HG03039 (cell line): ENCODE data around the gene EXD3.

ENCODE experiments used
- ATAC-seq: cut with Tn5 transposase; IDR thresholded peaks from one replicate; pipeline ENCODE4 v1.9.1; 2021; ENCODE audit warnings: mild to moderate bottlenecking, moderate library complexity; ENCODE audit not compliant: unreplicated experiment

The EXD3 gene

DNA sequence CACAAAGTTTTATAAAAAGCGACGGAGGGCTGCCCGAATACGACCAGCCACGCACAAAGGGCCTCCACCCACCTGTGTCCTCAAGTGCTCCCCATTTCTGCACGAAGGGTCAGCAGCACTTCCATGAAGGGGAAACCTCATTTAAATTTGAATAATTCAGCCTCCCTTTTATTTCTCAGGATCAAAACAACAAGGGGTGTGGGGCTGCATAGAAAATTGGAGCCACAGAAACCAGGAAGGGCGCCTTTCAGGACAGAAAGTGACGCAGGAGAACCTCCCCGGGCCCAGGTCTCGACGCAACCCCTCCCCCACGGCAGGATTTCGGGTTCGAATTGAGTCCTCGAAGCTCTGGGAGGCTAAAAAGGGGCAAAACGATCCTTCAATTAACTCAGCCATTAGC, 123.0 kb downstream of the EXD3 start:
- no peak for ATAC-seq

DNA sequence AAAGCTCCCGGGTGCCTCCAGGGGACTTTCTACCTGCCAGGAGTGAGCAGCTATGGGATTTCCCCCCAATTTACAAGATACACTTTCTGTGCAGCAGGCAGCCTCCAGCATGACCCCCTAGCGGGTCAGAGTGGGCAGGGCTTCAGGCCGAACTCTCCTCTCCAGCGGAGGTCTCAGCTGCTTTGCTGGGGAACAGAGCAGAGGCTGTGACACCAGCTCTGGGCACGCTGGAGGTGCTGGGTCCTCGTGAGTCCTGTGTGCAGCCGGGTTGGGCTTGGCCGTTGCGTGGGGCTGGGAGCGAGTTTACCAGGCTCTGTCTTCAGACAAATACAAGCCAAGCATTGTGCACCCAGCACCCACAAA, 123.8 kb downstream of the EXD3 start:
- no peak for ATAC-seq

DNA sequence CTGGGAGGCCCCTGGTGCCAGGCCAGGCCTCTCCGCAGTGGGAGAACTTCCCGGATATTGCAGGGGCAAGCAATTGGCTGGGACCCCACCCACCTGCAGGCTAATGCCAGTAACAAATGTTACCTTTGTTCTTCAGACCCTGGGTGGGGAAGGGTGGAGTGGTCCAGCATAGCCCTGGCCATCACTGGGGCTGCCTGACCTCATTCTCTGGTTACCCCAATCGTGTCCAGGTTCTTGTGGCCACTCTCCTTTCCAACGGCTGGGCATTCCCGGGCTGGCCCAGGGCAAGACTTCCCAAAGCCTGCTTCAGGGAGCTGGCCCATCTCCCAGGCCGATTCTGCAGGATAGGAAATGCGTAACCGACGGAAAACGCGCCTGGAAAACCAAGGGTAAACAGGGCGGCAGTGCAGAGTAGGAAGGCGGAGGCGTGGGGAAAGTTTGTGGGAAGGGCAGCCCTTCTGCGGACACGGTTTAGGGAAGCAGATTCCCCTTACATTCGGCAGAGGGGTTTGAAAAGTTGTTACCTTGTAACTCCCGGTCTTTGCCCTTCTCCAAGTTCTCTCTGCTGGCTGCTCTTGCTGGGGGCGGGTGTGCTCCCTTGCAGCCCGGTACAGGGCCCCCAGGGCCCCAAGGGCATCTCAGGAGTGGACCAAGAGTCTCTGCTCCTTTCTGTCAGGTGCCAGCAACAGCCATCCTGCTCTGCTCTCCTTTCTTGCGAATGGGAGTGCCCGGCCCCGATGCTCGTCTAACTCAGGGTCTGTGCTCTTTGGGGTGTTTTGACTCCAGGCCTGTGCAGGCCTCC, 124.4 kb downstream of the EXD3 start:
- ATAC-seq = no peak

DNA sequence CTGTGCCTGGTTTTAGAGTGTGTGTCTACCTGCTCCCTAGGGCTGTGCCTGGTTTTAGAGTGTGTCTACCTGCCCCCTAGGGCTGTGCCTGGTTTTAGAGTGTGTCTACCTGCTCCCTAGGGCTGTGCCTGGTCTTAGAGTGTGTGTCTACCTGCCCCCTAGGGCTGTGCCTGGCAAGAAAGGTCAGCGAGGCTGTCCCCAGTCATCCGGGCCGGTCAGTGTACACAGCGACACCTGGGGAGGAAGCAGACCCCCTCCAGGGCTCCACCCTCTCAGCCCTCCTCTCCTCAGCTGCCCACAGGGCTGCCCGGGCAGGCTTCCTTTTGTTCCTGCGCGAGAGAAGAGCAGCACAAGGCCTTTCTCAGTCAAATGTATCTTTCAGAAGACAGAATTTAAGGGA, 125.0 kb downstream of the EXD3 start:
- ATAC-seq = no peak

DNA sequence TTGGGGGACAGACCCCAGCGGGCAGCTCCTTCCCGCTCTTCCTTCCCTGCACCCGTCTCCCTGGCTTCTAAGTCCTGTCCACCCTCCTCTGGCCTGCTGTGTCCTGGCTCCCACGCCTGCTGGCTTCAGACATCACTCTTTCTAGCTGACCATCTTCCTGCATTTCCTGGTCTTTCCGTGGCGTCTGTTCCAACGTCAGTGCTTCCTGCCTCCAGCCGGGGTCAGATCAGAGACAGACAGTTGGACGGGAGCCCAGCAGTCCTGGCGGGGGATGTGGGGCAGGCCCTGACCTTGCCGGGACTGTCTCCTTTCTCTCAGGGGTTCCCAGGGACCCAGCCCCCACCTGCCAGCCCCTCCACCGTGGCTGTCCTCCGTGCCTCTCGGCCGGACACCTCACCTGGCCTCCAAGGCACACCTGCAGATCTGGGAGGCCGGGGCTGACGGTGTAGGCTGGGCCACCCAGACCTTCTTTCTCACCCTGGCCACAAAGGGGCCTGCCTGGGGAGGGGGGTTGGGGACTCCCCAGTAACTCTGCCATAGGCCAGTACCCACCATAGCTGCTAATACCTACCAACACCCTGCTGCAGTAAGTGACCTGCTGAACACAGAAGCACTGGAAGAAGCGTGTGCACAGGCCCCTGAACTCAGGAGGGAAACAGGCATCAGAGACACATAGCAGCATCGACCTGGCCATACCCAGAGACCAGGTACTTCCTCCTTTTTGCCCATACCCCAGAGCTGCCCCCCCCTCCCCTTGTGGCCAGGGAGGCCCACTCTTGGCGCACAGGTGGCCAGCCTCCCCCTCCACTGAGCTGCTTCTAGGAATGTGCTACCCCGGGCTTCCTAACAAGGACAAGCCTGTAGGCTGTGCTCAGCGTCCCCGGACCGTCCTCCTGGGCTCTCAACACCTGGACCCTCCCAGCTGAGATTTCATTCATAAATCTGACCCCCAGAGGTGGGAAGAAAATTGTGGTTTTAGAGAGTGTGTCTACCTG, 126.0 kb downstream of the EXD3 start:
- ATAC-seq = no peak

DNA sequence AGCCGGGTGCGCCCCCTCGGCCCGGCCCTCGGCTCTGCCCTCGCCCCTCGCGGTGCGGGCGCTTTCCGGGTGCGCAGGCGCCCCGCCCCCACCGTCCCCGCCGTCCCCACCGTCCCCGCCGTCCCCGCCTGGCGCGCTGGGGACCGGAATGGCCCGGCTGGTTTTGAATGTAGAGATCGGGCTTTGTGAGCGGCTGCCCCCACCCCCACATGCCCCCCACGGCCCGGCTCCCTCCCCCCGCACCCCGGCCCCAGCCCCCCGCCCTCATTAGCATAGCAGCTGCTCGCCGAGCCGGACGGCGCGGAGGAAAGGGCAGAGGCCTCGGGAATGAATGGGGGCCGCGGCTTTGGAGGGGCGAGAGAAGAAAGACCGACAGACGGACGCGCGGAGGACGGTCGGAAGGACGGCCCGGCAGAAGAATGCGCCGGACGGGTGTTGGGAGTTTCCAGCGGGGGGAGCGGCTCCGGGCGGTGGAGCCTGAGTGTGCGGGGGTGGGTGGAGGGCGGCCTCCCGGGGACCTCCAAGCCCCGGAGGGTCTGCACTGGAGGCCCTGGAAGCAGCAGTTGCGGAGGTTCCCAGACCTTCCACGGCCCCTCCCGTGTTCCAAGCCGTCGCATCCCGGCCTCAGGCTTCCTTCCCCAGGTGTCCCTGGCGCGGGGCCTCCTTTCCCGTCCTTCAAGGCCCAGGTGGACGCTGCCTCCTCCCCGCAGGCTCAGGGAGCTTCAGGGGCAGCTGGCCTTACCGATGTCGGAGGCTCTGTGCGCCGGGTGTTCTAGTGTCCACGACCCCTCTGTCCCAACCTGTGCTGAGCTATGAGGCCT, 126.9 kb downstream of the EXD3 start:
- ATAC-seq = no peak

DNA sequence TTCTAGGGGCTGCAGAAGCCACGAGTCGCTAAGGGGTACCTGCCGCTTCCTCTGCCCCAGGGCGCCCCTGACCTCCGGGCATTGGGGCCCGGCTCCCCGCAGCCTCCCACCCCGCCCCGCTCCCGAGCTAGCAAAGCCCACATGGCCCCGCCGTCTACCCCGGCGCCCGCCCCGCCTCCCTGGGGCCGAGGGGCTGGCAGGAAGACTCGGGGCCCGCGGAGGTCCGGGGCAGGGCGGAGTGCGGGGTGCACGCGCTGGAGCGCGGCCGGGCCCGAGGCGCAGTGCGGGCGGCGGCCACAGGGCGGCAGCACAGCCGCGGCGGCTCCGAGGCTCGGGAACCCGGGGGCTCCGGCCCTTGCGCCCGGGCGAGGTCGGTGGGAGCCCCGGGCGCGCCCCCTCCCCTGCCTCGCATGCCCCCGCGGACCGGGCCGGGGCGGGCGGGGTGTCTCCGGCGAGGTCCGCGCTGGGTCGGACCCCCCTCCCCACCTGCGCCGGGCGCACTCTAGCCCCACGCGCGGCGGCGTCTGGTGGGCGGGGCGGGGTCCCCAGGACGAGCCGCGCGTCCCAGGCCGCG, 127.6 kb downstream of the EXD3 start:
- no peak for ATAC-seq

DNA sequence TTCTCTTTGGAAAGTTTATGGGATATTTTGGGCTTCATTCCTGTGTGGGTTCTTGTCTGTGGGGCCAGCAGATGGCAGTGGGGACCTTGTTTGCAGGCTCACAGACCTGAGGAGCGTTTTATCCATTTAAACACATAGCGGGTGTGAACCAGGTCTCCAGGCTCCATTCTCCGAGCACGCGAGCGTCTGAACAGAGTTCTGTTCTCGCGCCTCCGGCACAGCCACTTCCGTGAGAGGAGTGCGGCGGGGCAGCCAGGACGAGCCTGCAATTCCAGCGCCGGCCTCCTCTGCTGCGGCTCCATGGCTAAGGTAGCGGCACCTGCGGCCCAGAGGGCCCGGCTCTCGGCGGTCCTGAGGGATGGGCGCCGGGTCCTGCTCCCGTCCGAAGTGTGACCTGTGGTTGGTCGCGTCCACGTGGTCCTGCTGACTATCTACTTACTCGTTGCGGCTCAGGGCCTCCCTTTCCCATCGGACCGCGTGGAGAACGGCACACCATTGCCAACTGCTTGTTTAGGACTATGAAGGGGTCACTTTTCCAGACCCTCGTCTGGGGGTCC, 128.2 kb downstream of the EXD3 start:
- no peak for ATAC-seq

DNA sequence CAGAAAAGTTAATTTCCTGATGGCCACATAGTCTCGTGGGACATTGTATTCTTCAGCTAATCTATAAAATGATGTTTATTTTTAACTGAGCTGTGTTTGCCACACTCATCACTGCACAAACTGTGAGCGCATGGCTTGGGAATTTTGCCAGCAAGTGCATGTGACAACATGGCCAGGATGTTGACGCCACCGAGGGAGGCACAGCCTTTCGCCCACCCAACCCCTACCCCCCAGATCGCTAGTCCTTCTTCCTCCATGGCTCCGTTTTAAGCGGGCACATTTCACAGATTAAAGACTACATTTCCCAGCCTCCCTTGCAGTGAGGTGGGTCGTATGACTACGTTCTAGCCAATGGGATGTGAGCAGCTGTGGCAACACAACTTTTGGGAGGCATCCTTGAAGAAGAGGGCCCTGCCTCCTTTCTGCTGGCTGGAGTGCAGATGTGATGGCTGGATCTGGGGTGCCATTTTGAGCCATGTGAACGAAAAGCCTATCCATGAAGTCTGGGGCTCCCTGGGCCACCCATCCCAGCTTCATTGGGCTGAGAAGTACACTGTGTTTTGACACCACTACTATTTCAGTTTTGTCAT, 128.8 kb downstream of the EXD3 start:
- ATAC-seq = no peak

DNA sequence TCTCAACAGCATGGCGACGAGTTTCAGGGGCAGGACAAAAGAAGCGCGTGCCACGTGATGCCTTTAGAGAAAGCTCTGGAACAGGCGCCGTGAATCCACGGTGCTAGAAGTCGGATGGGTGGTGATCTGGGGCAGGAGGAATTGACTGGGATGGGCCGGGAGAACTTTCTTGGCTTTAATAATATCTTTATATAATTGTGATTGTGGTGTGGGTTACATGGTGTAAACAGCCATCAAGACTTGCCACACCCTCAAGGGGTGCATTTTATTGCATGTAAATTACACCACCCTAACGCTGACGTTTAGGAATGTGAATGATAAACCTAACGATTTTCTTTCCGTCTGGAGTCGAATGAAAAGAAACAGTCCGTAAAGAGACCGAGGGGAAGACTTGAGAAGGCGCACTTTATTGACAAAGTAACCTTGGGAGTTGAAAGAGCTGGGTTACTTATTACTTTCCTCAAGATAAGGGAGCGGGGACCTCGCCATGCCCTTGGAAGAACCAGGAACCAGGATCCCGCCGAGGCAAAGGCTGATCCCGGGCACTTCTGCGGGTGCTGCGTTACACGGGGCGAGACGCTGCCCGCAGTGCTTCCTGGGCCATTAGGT, 129.4 kb downstream of the EXD3 start:
- ATAC-seq = no peak

DNA sequence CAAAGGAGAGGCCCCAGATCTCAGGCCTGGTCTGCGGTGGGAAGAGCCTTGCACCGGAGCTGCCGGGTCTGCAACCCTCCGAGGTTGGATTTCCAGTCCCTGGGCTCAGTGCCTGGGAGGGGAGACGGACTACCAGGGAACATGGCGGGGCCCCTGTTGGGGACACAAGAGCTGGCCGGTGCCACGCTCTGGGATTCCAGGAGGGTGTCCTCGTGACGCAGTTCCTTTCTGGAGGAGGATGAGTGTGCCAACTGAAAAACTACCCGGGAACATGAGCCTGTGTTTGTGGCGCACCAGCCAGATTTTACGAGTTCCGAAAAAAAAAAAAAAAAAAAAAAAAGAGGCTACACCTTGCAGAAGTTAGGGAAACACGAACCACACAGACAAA, 129.9 kb downstream of the EXD3 start:
- ATAC-seq = no peak

DNA sequence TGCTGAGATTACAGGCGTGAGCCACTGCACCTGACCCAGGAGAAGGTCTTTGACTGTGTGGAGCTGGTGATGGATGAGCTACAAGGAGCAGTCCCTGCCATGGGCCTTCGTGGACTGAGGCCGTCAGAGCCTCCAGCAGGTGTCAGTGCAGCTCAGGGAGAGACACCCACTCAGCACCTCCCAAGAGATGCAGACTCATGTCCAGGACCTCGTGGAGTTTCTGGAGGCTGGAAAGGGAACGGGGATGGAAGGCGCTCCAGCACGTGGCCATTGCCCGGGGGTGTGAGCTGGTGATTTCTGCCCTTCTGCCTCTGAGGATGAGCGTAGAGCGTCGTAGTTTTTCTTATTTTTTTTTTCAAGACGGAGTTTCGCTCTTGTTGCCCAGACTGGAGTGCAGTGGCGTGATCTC, 136.0 kb downstream of the EXD3 start:
- no peak for ATAC-seq

DNA sequence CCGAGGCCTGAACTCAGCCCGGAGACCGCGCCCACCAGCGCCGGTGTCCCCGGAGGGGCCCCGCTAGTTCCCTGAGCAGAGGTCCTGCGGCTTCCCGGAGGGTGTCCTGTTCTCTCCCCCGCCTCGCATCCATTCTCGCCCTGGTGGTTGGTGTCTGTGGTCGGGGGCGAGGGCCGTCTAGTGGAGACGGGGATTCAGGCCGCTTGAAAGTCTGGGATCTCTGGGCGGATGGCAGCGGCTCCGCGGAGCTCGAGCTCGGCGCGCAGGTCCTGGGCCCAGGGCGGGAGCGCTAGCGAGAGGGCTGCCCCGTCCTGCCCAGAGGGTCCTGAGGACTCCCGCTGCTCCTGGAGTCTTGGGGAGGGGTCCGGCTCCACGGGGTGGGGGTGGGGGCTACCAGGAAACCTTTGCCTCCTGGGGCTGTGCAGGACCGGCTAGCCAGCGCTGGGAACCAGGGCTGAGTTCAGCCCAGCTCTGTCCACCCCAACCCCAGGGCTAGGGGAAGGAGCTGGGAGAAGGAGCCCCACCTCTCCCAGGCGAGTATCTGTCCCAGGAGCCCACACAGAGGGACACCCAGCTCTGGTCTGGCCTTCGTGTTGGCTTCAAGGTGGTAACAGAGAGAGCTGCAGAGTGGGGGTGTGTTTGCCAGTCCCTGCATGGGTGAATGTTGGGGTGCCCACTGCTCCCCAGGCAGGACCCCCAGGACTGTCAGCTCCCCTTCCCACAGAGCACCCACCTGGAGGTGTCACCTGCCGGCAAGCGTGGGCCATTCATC, 141.4 kb downstream of the EXD3 start:
- no peak for ATAC-seq

DNA sequence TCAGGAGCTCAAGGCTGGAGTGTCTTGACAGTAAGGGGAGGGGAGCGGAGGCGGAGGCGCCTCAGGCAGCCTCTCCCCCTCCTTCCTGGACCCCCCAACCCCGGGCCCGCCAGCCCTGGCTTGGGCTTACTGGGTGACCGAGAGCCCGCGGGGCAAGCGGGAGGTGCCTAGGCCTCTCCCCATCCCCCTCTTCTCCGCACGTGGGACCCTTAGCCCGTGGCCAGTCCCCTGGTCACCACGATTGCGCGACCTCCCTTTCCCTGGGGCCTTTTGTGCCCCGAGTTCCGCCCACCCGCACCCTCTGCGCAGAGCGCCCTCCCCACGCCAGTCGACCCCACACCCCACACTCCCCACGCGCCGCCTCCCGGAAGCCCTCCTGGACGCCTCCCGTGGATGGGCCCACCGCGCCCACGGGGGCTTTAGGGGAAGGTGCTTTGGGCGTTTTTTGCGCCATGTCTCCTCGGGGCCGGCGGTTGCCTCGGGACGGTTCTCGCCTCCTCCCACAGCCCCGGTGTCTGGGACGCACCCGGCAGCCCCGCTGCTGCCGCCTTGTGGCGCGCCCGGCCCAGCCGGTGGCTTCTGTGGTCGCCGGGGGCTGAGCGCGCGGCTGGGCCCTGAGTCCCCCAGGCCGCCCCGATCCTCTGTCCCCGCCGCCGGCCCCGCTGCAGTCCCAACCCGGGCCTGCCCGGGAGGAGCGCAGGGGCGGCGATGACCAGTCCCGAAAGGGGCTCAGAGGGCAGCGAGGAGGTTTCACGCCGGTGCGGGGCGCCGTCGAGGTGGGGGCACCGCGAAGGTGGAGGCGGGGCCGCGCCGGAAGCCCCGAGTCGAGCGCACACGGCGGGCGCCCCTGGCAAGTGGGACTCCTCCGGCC, 142.3 kb downstream of the EXD3 start:
- no peak for ATAC-seq

DNA sequence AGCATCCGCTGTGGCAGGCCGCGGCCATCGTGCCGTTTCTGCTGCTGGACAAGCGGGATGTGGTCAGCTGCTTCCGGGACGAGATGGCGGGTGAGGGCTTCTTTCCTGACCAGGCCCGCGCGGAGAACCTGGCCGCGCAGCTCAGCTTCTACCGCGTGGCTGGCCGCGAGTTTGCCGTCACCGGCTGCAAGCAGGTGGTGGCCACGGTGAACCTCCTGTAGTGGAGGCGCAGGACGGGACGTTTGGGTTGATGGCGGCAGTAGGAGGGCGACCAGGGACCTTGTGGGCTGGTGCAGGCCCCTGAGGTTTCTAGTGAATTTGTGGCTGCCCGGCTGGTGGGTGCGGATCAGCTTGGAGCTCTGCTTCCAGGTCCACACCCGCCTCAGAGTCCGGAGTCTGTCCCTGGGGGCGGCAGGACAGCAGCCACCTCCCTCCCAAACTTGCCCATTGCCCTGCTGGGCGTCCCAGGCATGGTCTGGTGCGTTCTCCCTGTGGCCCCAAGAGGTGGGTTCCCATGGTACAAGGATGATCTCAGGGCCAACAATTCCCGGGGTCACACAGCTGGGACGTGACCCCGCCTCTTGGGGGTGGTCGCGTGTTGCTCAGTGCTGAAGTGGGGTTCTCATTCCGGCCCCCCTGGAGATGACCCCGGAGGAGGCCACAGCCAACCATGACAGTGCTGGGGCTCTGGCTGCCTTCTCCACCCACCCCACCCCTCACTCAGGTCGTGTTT, 143.1 kb downstream of the EXD3 start:
- no peak for ATAC-seq

DNA sequence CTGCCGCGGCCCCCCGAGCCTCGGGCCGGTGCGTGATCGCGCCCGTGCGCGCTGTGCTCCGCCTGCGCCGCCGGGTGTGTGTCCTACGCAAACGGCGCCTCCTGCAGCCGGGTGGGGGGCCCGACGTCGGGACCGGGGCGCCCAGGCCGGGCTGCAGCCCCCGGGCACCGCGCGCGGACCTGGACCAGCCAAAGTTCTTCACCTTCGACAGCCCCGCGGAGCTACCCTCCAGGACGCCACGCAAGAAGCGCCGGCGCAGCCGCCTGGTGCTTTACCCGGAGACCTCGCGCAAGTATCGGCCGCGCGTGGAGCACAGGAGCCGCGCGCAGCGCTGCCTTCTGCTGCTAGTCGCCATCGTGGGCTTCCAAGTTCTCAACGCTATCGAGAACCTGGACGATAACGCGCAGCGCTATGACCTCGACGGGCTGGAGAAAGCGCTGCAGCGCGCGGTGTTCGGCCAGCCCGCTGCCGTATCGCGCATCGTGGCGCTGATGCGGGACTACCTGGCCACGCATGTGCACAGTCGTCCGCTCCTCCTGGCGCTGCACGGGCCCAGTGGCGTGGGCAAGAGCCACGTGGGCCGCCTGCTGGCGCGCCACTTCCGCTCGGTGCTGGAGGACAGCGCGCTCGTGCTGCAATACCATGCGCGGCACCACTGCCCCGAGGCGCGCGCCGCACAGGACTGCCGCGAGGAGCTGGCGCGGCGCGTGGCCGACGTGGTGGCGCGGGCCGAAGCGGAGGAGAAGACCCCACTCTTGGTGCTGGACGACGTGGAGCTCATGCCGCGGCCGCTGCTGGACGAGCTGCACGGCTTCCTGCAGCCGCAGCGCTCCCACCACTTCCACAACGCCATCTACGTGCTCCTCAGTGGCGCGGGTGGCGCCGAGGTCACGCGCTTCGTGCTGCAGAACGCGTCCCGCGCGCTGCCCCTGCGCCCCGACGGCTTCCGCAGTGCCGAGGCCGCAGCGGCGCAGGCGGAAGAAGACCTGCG, 143.9 kb downstream of the EXD3 start:
- no peak for ATAC-seq
